A673 (cell line): ENCODE results near the gene GRIK4. TPM values are rescaled to one million over a fixed set of nuclear protein-coding genes. Genes with fewer than 3 reads are reported as not detected.

Experiments
- BruUV-seq: library from RNA; stranded (reverse); fragments of 400-500 nt; replicated peaks from 2 replicates; lab custom pipeline; 2021; lab: Mats Ljungman, UMichigan
- CTCF ChIA-PET: fragments of 300-600 bp; sonication (Branson Sonifier 250); formaldehyde crosslinking; loops from one replicate; lab custom pipeline; 2022; ENCODE audit warnings: antibody characterized with exemption; lab: Charles Lee
- POLR2A ChIA-PET: fragments of 300-600 bp; sonication (Branson Sonifier 250); formaldehyde crosslinking; loops from one replicate; lab custom pipeline; 2022; ENCODE audit warnings: antibody characterized with exemption; ENCODE audit not compliant: low non-redundant PET; lab: Charles Lee
- DNase-seq: peaks from one replicate; pipeline ENCODE4 v3.0.0-alpha.2; 2015; ENCODE audit warnings: low spot score
- H3K27ac ChIP-seq: fragments of 200-600 bp; sonication (generic); 2 replicates; pipeline ENCODE4 v1.5.1; 2016; ENCODE audit warnings: mixed run types, low read depth, mild to moderate bottlenecking, mixed read lengths, antibody characterized with exemption, low read length; ENCODE audit not compliant: poor library complexity, severe bottlenecking
- H3K27me3 ChIP-seq: fragments of 200-600 bp; sonication (generic); replicated peaks from 2 replicates; pipeline ENCODE4 v1.6.1; 2017; ENCODE audit warnings: mixed run types, low read depth, mild to moderate bottlenecking, mixed read lengths, antibody characterized with exemption, low read length; ENCODE audit not compliant: insufficient read depth, poor library complexity
- H3K36me3 ChIP-seq: fragments of 200-600 bp; sonication (generic); 2 replicates; pipeline ENCODE4 v1.6.1; 2016; ENCODE audit warnings: mixed run types, mild to moderate bottlenecking, mixed read lengths, antibody characterized with exemption, low read length; ENCODE audit not compliant: insufficient read depth, poor library complexity, severe bottlenecking
- H3K4me1 ChIP-seq: fragments of 200-600 bp; sonication (generic); 2 replicates; pipeline ENCODE4 v1.6.1; 2017; ENCODE audit warnings: mixed run types, mild to moderate bottlenecking, mixed read lengths, antibody characterized with exemption, low read length; ENCODE audit not compliant: insufficient read depth, poor library complexity, severe bottlenecking
- H3K4me3 ChIP-seq: fragments of 200-600 bp; sonication (generic); 2 replicates; pipeline ENCODE4 v1.5.1; 2016; ENCODE audit warnings: low read depth, mixed run types, mild to moderate bottlenecking, mixed read lengths, low read length; ENCODE audit not compliant: poor library complexity, severe bottlenecking
- H3K9me3 ChIP-seq: fragments of 200-600 bp; sonication (generic); 2 replicates; pipeline ENCODE4 v1.6.1; 2016; ENCODE audit warnings: mixed run types, low read depth, mild to moderate bottlenecking, mixed read lengths, antibody characterized with exemption, low read length; ENCODE audit not compliant: poor library complexity, severe bottlenecking
- EZH2 ChIP-seq: fragments of 200-600 bp; sonication (generic); IDR thresholded peaks from 2 replicates; pipeline ENCODE4 v1.6.1; 2017; ENCODE audit warnings: borderline replicate concordance, low read depth, mild to moderate bottlenecking, mixed read lengths, antibody characterized with exemption, low read length; ENCODE audit not compliant: poor library complexity, severe bottlenecking
- intact Hi-C: fragments of 100-400 bp; cut with micrococcal nuclease; formaldehyde crosslinking; loops from one replicate; pipeline ENCODE4 v1.10.0; 2022; ENCODE audit not compliant: unreplicated experiment
- total RNA-seq: library from RNA; stranded (reverse); gene quantifications from 2 replicates; pipeline ENCODE4 v1.2.3, GENCODE V29; 2021
- TF ChIP-seq, protein P1 (sequence below): fragments of 300-800, 200-600 bp; sonication (generic); conservative IDR thresholded peaks from 2 replicates; pipeline ENCODE4 v1.5.1; 2017; ENCODE audit warnings: low read depth, mild to moderate bottlenecking, antibody characterized with exemption, low read length, moderate library complexity, mixed read lengths

Gene GRIK4
- total RNA-seq, 1 experiment from 2014 or later, result not detected

- ChIA-PET POLR2A (no interaction called here), CTCF (no interaction called here)
- no peaks in the 10 kb centered on the region for H3K9me3 ChIP-seq
- DNase-seq, result peak; percentile 17
- no peak overlapping the region for H3K27ac ChIP-seq
- H3K4me1 ChIP-seq, result no peaks in the 10 kb centered on the region
- TF ChIP-seq EZH2, result no peak
- TF ChIP-seq, protein P1, sequence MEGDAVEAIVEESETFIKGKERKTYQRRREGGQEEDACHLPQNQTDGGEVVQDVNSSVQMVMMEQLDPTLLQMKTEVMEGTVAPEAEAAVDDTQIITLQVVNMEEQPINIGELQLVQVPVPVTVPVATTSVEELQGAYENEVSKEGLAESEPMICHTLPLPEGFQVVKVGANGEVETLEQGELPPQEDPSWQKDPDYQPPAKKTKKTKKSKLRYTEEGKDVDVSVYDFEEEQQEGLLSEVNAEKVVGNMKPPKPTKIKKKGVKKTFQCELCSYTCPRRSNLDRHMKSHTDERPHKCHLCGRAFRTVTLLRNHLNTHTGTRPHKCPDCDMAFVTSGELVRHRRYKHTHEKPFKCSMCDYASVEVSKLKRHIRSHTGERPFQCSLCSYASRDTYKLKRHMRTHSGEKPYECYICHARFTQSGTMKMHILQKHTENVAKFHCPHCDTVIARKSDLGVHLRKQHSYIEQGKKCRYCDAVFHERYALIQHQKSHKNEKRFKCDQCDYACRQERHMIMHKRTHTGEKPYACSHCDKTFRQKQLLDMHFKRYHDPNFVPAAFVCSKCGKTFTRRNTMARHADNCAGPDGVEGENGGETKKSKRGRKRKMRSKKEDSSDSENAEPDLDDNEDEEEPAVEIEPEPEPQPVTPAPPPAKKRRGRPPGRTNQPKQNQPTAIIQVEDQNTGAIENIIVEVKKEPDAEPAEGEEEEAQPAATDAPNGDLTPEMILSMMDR, result no peak
- BruUV-seq, result no TSS peak
- intact Hi-C loops, result no loop called here
- H3K36me3 ChIP-seq, result no peaks in the 10 kb centered on the region
- H3K4me3 ChIP-seq, result no peak overlapping the region
- H3K27me3 ChIP-seq, result peaks cover 7% of the 10 kb centered on the region
Measured at GRCh38 chr11:120710354-120711131, 199.0 kb downstream of the GRIK4 start.

GRCh38 chr11:120712014-120712413 lies 200.5 kb downstream of the GRIK4 start:
- Histone ChIP-seq H3K27me3 (peaks cover 9% of the 10 kb centered on the region), H3K9me3 (no peaks in the 10 kb centered on the region), H3K36me3 (no peaks in the 10 kb centered on the region), H3K4me3 (no peak overlapping the region), H3K4me1 (no peaks in the 10 kb centered on the region), H3K27ac (no peak overlapping the region)
- POLR2A ChIA-PET, result no interaction called here
- no peak for DNase-seq
- BruUV-seq, result no TSS peak
- CTCF ChIA-PET, result no interaction called here
- intact Hi-C loops, result no loop called here
- no peak for TF ChIP-seq EZH2
- TF ChIP-seq, protein P1, result no peak

GRCh38 chr11:120712881-120713280 lies 201.3 kb downstream of the GRIK4 start:
- ChIA-PET POLR2A (interaction anchor here (0.6 kb wide), 1 partner anchor 96 kb away, joined by 3 read pairs; no protein-coding TSS in a partner anchor), CTCF (interaction anchor here (0.6 kb wide), 1 partner anchor 347 kb away, joined by 3 read pairs; no protein-coding TSS in a partner anchor)
- H3K27ac ChIP-seq, result no peak overlapping the region
- no peaks in the 10 kb centered on the region for H3K9me3 ChIP-seq
- H3K4me3 ChIP-seq, result no peak overlapping the region
- DNase-seq, result no peak
- H3K27me3 ChIP-seq, result peaks cover 17% of the 10 kb centered on the region
- H3K4me1 ChIP-seq, result no peaks in the 10 kb centered on the region
- BruUV-seq, result no TSS peak
- no peak for TF ChIP-seq EZH2
- TF ChIP-seq, protein P1, result no peak
- no peaks in the 10 kb centered on the region for H3K36me3 ChIP-seq
- intact Hi-C loops, result no loop called here
